ENCODE results near the gene KRTAP5-5. TPM values are rescaled to one million over a fixed set of nuclear protein-coding genes. Genes with fewer than 3 reads are reported as not detected.

The KRTAP5-5 gene
- total and polyA plus RNA-seq, 2 of the 8 experiments (the other 6 are each of a cell fraction or from before 2014, with no cell fraction given) = 0.09 TPM; not detected in 1

DNA sequence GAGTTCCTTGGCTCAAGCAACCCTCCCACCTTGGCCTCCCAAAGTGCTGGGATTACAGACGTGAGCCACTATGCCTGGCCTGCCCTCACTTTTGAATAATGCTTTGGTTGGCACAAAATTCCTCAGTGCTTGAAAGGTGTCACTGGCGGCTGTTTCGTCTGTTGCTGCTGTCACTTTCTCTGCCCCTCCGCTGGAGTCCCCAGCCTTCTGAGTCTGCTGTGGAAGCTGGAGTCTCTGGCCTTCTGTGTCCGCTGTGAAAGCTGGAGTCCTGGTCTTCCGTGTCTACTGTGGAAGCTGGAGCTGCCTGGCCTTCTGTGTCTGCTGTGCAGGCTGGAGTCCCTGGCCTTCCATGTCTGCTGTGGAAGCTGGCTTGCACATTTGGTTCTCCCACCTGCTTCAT, 39.6 kb upstream of the KRTAP5-5 start (continued):
- TF ChIP-seq TAF1 (IDR thresholded peaks at IDR 0.05; ENCODE audit: low read depth, low read length) = no peak
- TF ChIP-seq EGR1 (IDR thresholded peaks at IDR 0.05; ENCODE audit: borderline replicate concordance, low read depth, low read length) = no peak
- no peak for TF ChIP-seq CHD2 (IDR thresholded peaks at IDR 0.05; ENCODE audit: low read length)
